ENCODE measurements around the gene CDC73. TPM values are rescaled to one million over a fixed set of nuclear protein-coding genes. Genes with fewer than 3 reads are reported as not detected.

The CDC73 gene
- total RNA-seq, 1 experiment from 2014 or later, result 62.5 TPM

GRCh38 chr1:193085263-193085662, 36.6 kb upstream of the CDC73 start:
- no peaks in the 10 kb centered on the region for H3K9me3 Mint-ChIP-seq
- no peak overlapping the region for H3K23ac ChIP-seq (ENCODE audit: insufficient read length, low read depth, low read length)
- H3K4ac ChIP-seq (ENCODE audit: low read depth, low read length), result no peak overlapping the region

More at GRCh38 chr1:193085263-193085662, 36.6 kb upstream of the CDC73 start:
- Histone ChIP-seq H3K9me3 (ENCODE audit: control insufficient read depth, low read depth, low read length) (no peaks in the 10 kb centered on the region), H2BK12ac (ENCODE audit: insufficient read length, low read depth, low read length) (no peak overlapping the region), H3K14ac (ENCODE audit: insufficient read depth, low read length) (no peak overlapping the region), H4K8ac (replicated peaks; ENCODE audit: insufficient read length, low read depth, low read length) (no peak overlapping the region), H4K20me1 (ENCODE audit: control insufficient read depth, insufficient read depth, insufficient read length) (no peaks in the 10 kb centered on the region), H2BK5ac (ENCODE audit: insufficient read length, low read length) (no peak overlapping the region), H2AK5ac (ENCODE audit: insufficient read length, low read length) (no peak overlapping the region), H2BK20ac (ENCODE audit: low read depth, low read length, poor library complexity, severe bottlenecking) (no peak overlapping the region), H3K27ac (ENCODE audit: insufficient read length, low read depth, low read length) (no peak overlapping the region), H3T11ph (ENCODE audit: low read length) (no peak overlapping the region), H3K23me2 (ENCODE audit: insufficient read length, low read depth, low read length, poor library complexity, severe bottlenecking) (no peaks in the 10 kb centered on the region), H3K27me3 (ENCODE audit: insufficient read depth, low read length) (no peaks in the 10 kb centered on the region), H3K79me1 (ENCODE audit: insufficient read depth, low read depth, low read length, poor library complexity, severe bottlenecking) (no peaks in the 10 kb centered on the region), H3K18ac (ENCODE audit: insufficient read length, low read depth, low read length) (no peak overlapping the region), H2BK120ac (ENCODE audit: low read depth, low read length, poor library complexity, severe bottlenecking) (no peak overlapping the region), H3K9ac (ENCODE audit: extremely low read depth, insufficient read length, low read length) (no peak overlapping the region), H2AFZ (ENCODE audit: low read length) (no peak overlapping the region), H3K4me2 (ENCODE audit: insufficient read depth, insufficient read length, low read length) (no peak overlapping the region), H3K4me1 (ENCODE audit: insufficient read depth, low read length) (no peaks in the 10 kb centered on the region), H3K56ac (ENCODE audit: insufficient read length, low read depth, low read length) (no peak overlapping the region), H3K79me2 (ENCODE audit: insufficient read depth, low read length) (no peaks in the 10 kb centered on the region), H2BK15ac (ENCODE audit: low read depth, low read length) (no peak overlapping the region), H4K91ac (ENCODE audit: insufficient read length, low read depth, low read length) (no peak overlapping the region), H4K5ac (ENCODE audit: insufficient read length, low read depth, low read length) (no peak overlapping the region)
- no CpG with 5 or more reads among the region's 1 CpG for WGBS (ENCODE audit: extremely low coverage, insufficient read length, low lambda C conversion rate)
- no peak for DNase-seq
- TF ChIP-seq CTCF (conservative IDR thresholded peaks at IDR 0.05), result no peak
- no peak overlapping the region for H3K4me3 Mint-ChIP-seq
- peaks cover 4% of the 10 kb centered on the region in 2 experiments; a peak in 3 of 4 replicates for H3K4me1 Mint-ChIP-seq
- no peak overlapping the region for H3K27ac Mint-ChIP-seq
- peaks cover 4 to 43% (median 37%) of the 10 kb centered on the region in 3 experiments; a peak in 6 of 7 replicates for H3K36me3 Mint-ChIP-seq (ENCODE audit: insufficient read depth in 1 of 3, low read depth in 3 of 3)
- H3K27me3 Mint-ChIP-seq (ENCODE audit: low read depth), result no peaks in the 10 kb centered on the region

Data from H9 (cell line).